NB4 (cell line): ENCODE measurements around the gene TNFAIP8L3.

Experiments used
- MYC ChIP-seq: IDR thresholded peaks from 2 replicates; pipeline ENCODE4 v1.6.1; 2011; ENCODE audit warnings: low read depth, low read length
- POLR2A ChIP-seq: IDR thresholded peaks from 2 replicates; pipeline ENCODE4 v1.6.1; 2011; ENCODE audit warnings: mild to moderate bottlenecking; ENCODE audit not compliant: insufficient read length; ENCODE audit errors: extremely low read depth
- TF ChIP-seq, protein P1 (sequence below): IDR thresholded peaks from one replicate; pipeline ENCODE4 v1.5.1; 2012; ENCODE audit warnings: low read depth, low read length

DNA sequence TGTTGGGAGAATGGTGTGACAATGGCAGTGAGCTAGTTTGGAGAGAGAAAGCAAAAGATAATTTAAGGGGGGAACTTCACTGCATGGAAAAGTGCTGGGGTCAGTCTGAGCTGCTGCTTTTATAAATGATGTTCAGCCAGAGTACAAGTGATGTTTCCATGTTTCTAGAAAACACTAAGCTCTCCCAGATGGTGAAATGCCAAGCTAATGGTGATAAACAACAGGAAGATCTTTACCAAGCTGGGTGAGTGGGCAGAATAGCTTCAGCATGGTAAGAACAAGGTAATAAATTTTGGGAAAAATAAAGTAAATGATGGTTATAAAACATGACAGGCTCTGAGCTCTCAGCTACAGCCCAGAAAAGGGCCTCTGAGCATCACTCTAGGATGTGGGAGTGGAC is 29.4 kb downstream of the TNFAIP8L3 start:
- TF ChIP-seq POLR2A (no peak), MYC (no peak)
- TF ChIP-seq, protein P1, sequence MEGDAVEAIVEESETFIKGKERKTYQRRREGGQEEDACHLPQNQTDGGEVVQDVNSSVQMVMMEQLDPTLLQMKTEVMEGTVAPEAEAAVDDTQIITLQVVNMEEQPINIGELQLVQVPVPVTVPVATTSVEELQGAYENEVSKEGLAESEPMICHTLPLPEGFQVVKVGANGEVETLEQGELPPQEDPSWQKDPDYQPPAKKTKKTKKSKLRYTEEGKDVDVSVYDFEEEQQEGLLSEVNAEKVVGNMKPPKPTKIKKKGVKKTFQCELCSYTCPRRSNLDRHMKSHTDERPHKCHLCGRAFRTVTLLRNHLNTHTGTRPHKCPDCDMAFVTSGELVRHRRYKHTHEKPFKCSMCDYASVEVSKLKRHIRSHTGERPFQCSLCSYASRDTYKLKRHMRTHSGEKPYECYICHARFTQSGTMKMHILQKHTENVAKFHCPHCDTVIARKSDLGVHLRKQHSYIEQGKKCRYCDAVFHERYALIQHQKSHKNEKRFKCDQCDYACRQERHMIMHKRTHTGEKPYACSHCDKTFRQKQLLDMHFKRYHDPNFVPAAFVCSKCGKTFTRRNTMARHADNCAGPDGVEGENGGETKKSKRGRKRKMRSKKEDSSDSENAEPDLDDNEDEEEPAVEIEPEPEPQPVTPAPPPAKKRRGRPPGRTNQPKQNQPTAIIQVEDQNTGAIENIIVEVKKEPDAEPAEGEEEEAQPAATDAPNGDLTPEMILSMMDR, result no peak
